Measurements from ENCODE around the gene ZNF827.

ZNF827 gene

GRCh38 chr4:145734576-145735346, 203.9 kb downstream of the ZNF827 start:
- Mint-ChIP-seq H3K27ac (no peak overlapping the region), H3K4me3 (no peak overlapping the region)
- DNase-seq = no peak

GRCh38 chr4:145734031-145734430, 204.6 kb downstream of the ZNF827 start:
- Mint-ChIP-seq H3K27me3 (ENCODE audit: low read depth, poor library complexity) (no peaks in the 10 kb centered on the region), H3K27ac (peak overlapping the region; percentile 54), H3K4me3 (peak overlapping the region; percentile 74), H3K9me3 (no peaks in the 10 kb centered on the region), H3K4me1 (peaks cover 60% of the 10 kb centered on the region), H3K36me3 (ENCODE audit: low read depth) (no peaks in the 10 kb centered on the region)
- no peak for TF ChIP-seq CTCF (IDR thresholded peaks at IDR 0.05)
- DNase-seq = no peak

More at GRCh38 chr4:145734576-145735346, 203.9 kb downstream of the ZNF827 start:
- Mint-ChIP-seq H3K27me3 (ENCODE audit: low read depth, poor library complexity) (no peaks in the 10 kb centered on the region), H3K4me1 (peaks cover 67% of the 10 kb centered on the region), H3K9me3 (no peaks in the 10 kb centered on the region), H3K36me3 (ENCODE audit: low read depth) (no peaks in the 10 kb centered on the region)
- no peak for TF ChIP-seq CTCF (IDR thresholded peaks at IDR 0.05)

- Mint-ChIP-seq H3K4me1 (peaks cover 59% of the 10 kb centered on the region), H3K9me3 (no peaks in the 10 kb centered on the region), H3K4me3 (peak overlapping the region; percentile 78), H3K27ac (peak overlapping the region; percentile 86), H3K36me3 (ENCODE audit: low read depth) (no peaks in the 10 kb centered on the region), H3K27me3 (ENCODE audit: low read depth, poor library complexity) (no peaks in the 10 kb centered on the region)
- peak; percentile 93 for DNase-seq
- no peak for TF ChIP-seq CTCF (IDR thresholded peaks at IDR 0.05)
These were observed 205.4 kb downstream of the ZNF827 start for GRCh38 chr4:145732895-145733880.

- Mint-ChIP-seq H3K27me3 (ENCODE audit: low read depth, poor library complexity) (no peaks in the 10 kb centered on the region), H3K4me1 (peaks cover 52% of the 10 kb centered on the region), H3K9me3 (no peaks in the 10 kb centered on the region), H3K4me3 (peak overlapping the region; percentile 78), H3K36me3 (ENCODE audit: low read depth) (no peaks in the 10 kb centered on the region), H3K27ac (peak overlapping the region; percentile 87)
- TF ChIP-seq CTCF (IDR thresholded peaks at IDR 0.05) = no peak
- no peak for DNase-seq
These were observed 206.4 kb downstream of the ZNF827 start for GRCh38 chr4:145732001-145732815.

GRCh38 chr4:145731028-145731427, 207.6 kb downstream of the ZNF827 start:
- H3K27me3 Mint-ChIP-seq (ENCODE audit: low read depth, poor library complexity) = no peaks in the 10 kb centered on the region

More at GRCh38 chr4:145731028-145731427, 207.6 kb downstream of the ZNF827 start:
- Mint-ChIP-seq H3K36me3 (ENCODE audit: low read depth) (no peaks in the 10 kb centered on the region), H3K4me3 (peak overlapping the region; percentile 32), H3K4me1 (peaks cover 41% of the 10 kb centered on the region), H3K27ac (no peak overlapping the region), H3K9me3 (no peaks in the 10 kb centered on the region)
- TF ChIP-seq CTCF (IDR thresholded peaks at IDR 0.05) = no peak
- no peak for DNase-seq
